Mesenchymal stem cell (in vitro differentiated cells and primary cell): ENCODE data around the gene NCAPH2.
A peak's percentile ranks its signal among the peaks of the same experiment; 100 is the strongest.

ENCODE experiments used
- DNase-seq: peaks from one replicate; pipeline ENCODE4 v3.0.0-alpha.2; 2013
- H2AFZ ChIP-seq: one replicate; pipeline ENCODE4 v1.6.1; 2013; ENCODE audit warnings: low read depth, mild to moderate bottlenecking, control low read depth, inconsistent platforms, low read length, moderate library complexity
- H2AK5ac ChIP-seq: 2 replicates; pipeline ENCODE4 v1.6.1; 2013; ENCODE audit warnings: low read length, moderate library complexity, mild to moderate bottlenecking, inconsistent platforms; ENCODE audit not compliant: severe bottlenecking
- H2BK120ac ChIP-seq: one replicate; pipeline ENCODE4 v1.6.1; 2013; ENCODE audit warnings: low read depth, mild to moderate bottlenecking, inconsistent platforms, low read length, moderate library complexity
- H2BK12ac ChIP-seq, 2 experiments: one replicate each; pipeline ENCODE4 v1.6.1; 2013; ENCODE audit warnings: inconsistent platforms in 2 of 2, low read length in 2 of 2, mild to moderate bottlenecking in 2 of 2, moderate library complexity in 2 of 2, control low read depth in 1 of 2
- H2BK15ac ChIP-seq: one replicate; pipeline ENCODE4 v1.6.1; 2013; ENCODE audit warnings: mild to moderate bottlenecking, low read depth, inconsistent platforms; ENCODE audit not compliant: poor library complexity, severe bottlenecking
- H2BK5ac ChIP-seq: 2 replicates; pipeline ENCODE4 v1.6.1; 2013; ENCODE audit warnings: low read depth, mild to moderate bottlenecking, low read length, control low read depth, inconsistent platforms; ENCODE audit not compliant: poor library complexity, severe bottlenecking
- H3K14ac ChIP-seq, 2 experiments: one replicate each; pipeline ENCODE4 v1.6.1; 2013; ENCODE audit warnings: inconsistent platforms in 2 of 2, low read length in 2 of 2, control low read depth in 1 of 2, mild to moderate bottlenecking in 1 of 2, moderate library complexity in 1 of 2
- H3K18ac ChIP-seq, 2 experiments: one replicate each; pipeline ENCODE4 v1.6.1; 2013; ENCODE audit warnings: inconsistent platforms in 2 of 2, low read length in 2 of 2, control low read depth in 1 of 2, low read depth in 1 of 2, mild to moderate bottlenecking in 1 of 2
- H3K23ac ChIP-seq, 2 experiments: one replicate each; pipeline ENCODE4 v1.6.1; 2013; ENCODE audit warnings: inconsistent platforms in 2 of 2, low read length in 2 of 2, mild to moderate bottlenecking in 2 of 2, moderate library complexity in 2 of 2, control low read depth in 1 of 2
- H3K27ac ChIP-seq: 2 replicates; pipeline ENCODE4 v1.5.1; 2013; ENCODE audit warnings: mild to moderate bottlenecking, moderate library complexity, low read length, control low read depth, inconsistent platforms; ENCODE audit not compliant: poor library complexity, severe bottlenecking
- H3K27me3 ChIP-seq, 2 experiments: 2 replicates each; pipeline versions ENCODE4 v1.6.1 to v1.7.0; 2013; ENCODE audit warnings: low read length in 2 of 2, mild to moderate bottlenecking in 2 of 2, moderate library complexity in 2 of 2, control low read depth in 1 of 2, inconsistent platforms in 1 of 2; ENCODE audit not compliant: control insufficient read depth in 1 of 2, insufficient read depth in 1 of 2
- H3K36me3 ChIP-seq, 2 experiments: 2 replicates each; pipeline versions ENCODE4 v1.6.1 to v1.7.0; 2013; ENCODE audit warnings: low read length in 2 of 2, control low read depth in 1 of 2, inconsistent platforms in 1 of 2, low read depth in 1 of 2, mild to moderate bottlenecking in 1 of 2; ENCODE audit not compliant: insufficient read depth in 2 of 2, control insufficient read depth in 1 of 2
- H3K4ac ChIP-seq, 2 experiments: one replicate each; pipeline ENCODE4 v1.6.1; 2013; ENCODE audit warnings: inconsistent platforms in 2 of 2, low read length in 2 of 2, mild to moderate bottlenecking in 2 of 2, moderate library complexity in 2 of 2, control low read depth in 1 of 2, low read depth in 1 of 2
- H3K4me1 ChIP-seq: 2 replicates; pipeline ENCODE4 v1.6.1; 2013; ENCODE audit warnings: low read depth, low read length, control low read depth; ENCODE audit not compliant: control insufficient read depth, insufficient read depth
- H3K4me2 ChIP-seq: 2 replicates; pipeline ENCODE4 v1.6.1; 2013; ENCODE audit warnings: low read length, mild to moderate bottlenecking, inconsistent platforms; ENCODE audit not compliant: poor library complexity, severe bottlenecking
- H3K4me3 ChIP-seq, 2 experiments: 2 replicates each; pipeline versions ENCODE4 v1.5.1 to v1.7.0; 2013; ENCODE audit warnings: low read length in 2 of 2, mild to moderate bottlenecking in 2 of 2, control low read depth in 1 of 2, low read depth in 1 of 2; ENCODE audit not compliant: insufficient read depth in 1 of 2
- H3K79me1 ChIP-seq: replicated peaks from 2 replicates; pipeline ENCODE4 v1.6.1; 2013; ENCODE audit warnings: mild to moderate bottlenecking, control low read depth, low read length, inconsistent platforms; ENCODE audit not compliant: poor library complexity, severe bottlenecking
- H3K9ac ChIP-seq: 2 replicates; pipeline ENCODE4 v1.7.0; 2013; ENCODE audit warnings: mild to moderate bottlenecking, low read length, moderate library complexity
- H3K9me3 ChIP-seq: 2 replicates; pipeline ENCODE4 v1.7.0; 2013; ENCODE audit warnings: mild to moderate bottlenecking, low read length; ENCODE audit not compliant: control insufficient read depth
- H4K8ac ChIP-seq: one replicate; pipeline ENCODE4 v1.6.1; 2013; ENCODE audit warnings: inconsistent platforms, mild to moderate bottlenecking, low read length, moderate library complexity
- H4K91ac ChIP-seq: one replicate; pipeline ENCODE4 v1.6.1; 2013; ENCODE audit warnings: mild to moderate bottlenecking, low read length, inconsistent platforms
- WGBS: methylation state at CpG from one replicate; pipeline ENCODE4 v1.1.7; 2013; ENCODE audit warnings: mixed read lengths; 5-methylcytosine and 5-hydroxymethylcytosine counted together

Gene NCAPH2

GRCh38 chr22:50529416-50529896 lies 21.4 kb downstream of the NCAPH2 start:
- Histone ChIP-seq H3K14ac (peak overlapping the region in 1 of 2 experiments; percentile 87), H2BK120ac (peak overlapping the region; percentile 45), H3K4me3 (peak overlapping the region; percentile 38 to 85), H3K9ac (peak overlapping the region; percentile 93), H2BK12ac (peak overlapping the region in 1 of 2 experiments; percentile 94), H3K4me1 (peaks cover 49% of the 10 kb centered on the region), H2AFZ (no peak overlapping the region), H3K36me3 (peaks cover 0 to 3% of the 10 kb centered on the region in 2 experiments), H3K18ac (peak overlapping the region; percentile 86 to 88), H2BK5ac (no peak overlapping the region), H4K91ac (peak overlapping the region; percentile 98), H3K23ac (peak overlapping the region in 1 of 2 experiments; percentile 98), H3K79me1 (peaks cover 5% of the 10 kb centered on the region), H2BK15ac (no peak overlapping the region), H3K27me3 (peaks cover 0 to 27% of the 10 kb centered on the region in 2 experiments), H3K4me2 (no peak overlapping the region), H4K8ac (peak overlapping the region; percentile 96), H3K4ac (peak overlapping the region; percentile 89 to 93), H3K27ac (no peak overlapping the region), H3K9me3 (no peaks in the 10 kb centered on the region), H2AK5ac (no peak overlapping the region)
- WGBS, result 43% methylated on average over 40 of the region's 50 CpGs
- DNase-seq, result peak; percentile 39

- Histone ChIP-seq H2BK15ac (peak within 1 kb of the TSS; percentile 99), H2BK120ac (peak within 1 kb of the TSS; percentile 97), H3K27me3 (peaks cover 0 to 27% of the 10 kb centered on the region in 2 experiments), H3K27ac (no peak within 1 kb of the TSS), H4K91ac (peak within 1 kb of the TSS; percentile 98), H3K4me2 (peak within 1 kb of the TSS; percentile 18), H2AK5ac (no peak within 1 kb of the TSS), H2AFZ (peak within 1 kb of the TSS; percentile 64), H3K14ac (peak within 1 kb of the TSS in 1 of 2 experiments; percentile 87), H2BK12ac (peak within 1 kb of the TSS; percentile 21 to 94), H2BK5ac (no peak within 1 kb of the TSS), H3K79me1 (peaks cover 5% of the 10 kb centered on the region), H3K9ac (peak within 1 kb of the TSS; percentile 93), H3K4ac (peak within 1 kb of the TSS; percentile 96), H3K4me1 (peaks cover 48% of the 10 kb centered on the region), H3K9me3 (no peaks in the 10 kb centered on the region), H3K18ac (peak within 1 kb of the TSS; percentile 87 to 92), H3K23ac (peak within 1 kb of the TSS in 1 of 2 experiments; percentile 99), H4K8ac (peak within 1 kb of the TSS; percentile 96), H3K36me3 (peaks cover 0 to 3% of the 10 kb centered on the region in 2 experiments), H3K4me3 (peak within 1 kb of the TSS; percentile 41 to 85)
- WGBS, result 9% methylated on average over 41 of the region's 92 CpGs
- DNase-seq, result peak; percentile 89
Measured at GRCh38 chr22:50529897-50530579, 22.0 kb downstream of the NCAPH2 start, which contains the start of gene TYMP. Gene TYMP, minus strand, starts transcription at chr22:50530012. Its CDS starts 303 bp downstream, at chr22:50529709.

GRCh38 chr22:50530580-50530876 lies 22.5 kb downstream of the NCAPH2 start:
- Histone ChIP-seq H2BK12ac (peak overlapping the region; percentile 21 to 77), H3K4me3 (peak overlapping the region; percentile 41 to 85), H3K14ac (peak overlapping the region in 1 of 2 experiments; percentile 77), H4K8ac (peak overlapping the region; percentile 94), H3K4me1 (peaks cover 48% of the 10 kb centered on the region), H3K4me2 (peak overlapping the region; percentile 18), H3K23ac (peak overlapping the region in 1 of 2 experiments; percentile 99), H2BK5ac (no peak overlapping the region), H3K79me1 (peaks cover 5% of the 10 kb centered on the region), H3K27me3 (peaks cover 0 to 27% of the 10 kb centered on the region in 2 experiments), H2BK15ac (peak overlapping the region; percentile 98), H2AFZ (peak overlapping the region; percentile 64), H3K9ac (peak overlapping the region; percentile 93), H3K4ac (peak overlapping the region; percentile 96), H2BK120ac (peak overlapping the region; percentile 97), H3K27ac (no peak overlapping the region), H3K18ac (peak overlapping the region; percentile 87 to 92), H3K9me3 (no peaks in the 10 kb centered on the region), H2AK5ac (no peak overlapping the region), H4K91ac (peak overlapping the region; percentile 98), H3K36me3 (peaks cover 0 to 3% of the 10 kb centered on the region in 2 experiments)
- WGBS, result 2% methylated on average over 18 of the region's 21 CpGs
- DNase-seq, result no peak

- H2BK12ac ChIP-seq, result peak overlapping the region in 1 of 2 experiments; percentile 77
- H3K36me3 ChIP-seq, result peaks cover 0 to 3% of the 10 kb centered on the region in 2 experiments
- peak overlapping the region; percentile 92 to 95 for H3K18ac ChIP-seq
- H3K4me1 ChIP-seq, result peaks cover 48% of the 10 kb centered on the region
- H2BK15ac ChIP-seq, result peak overlapping the region; percentile 98
- H3K27ac ChIP-seq, result no peak overlapping the region
- peak; percentile 91 for DNase-seq
- peak overlapping the region; percentile 96 for H3K4ac ChIP-seq
- H3K79me1 ChIP-seq, result peaks cover 5% of the 10 kb centered on the region
- peak overlapping the region; percentile 93 for H3K9ac ChIP-seq
- H3K14ac ChIP-seq, result peak overlapping the region in 1 of 2 experiments; percentile 30
- peak overlapping the region; percentile 97 for H2BK120ac ChIP-seq
- peaks cover 0 to 27% of the 10 kb centered on the region in 2 experiments for H3K27me3 ChIP-seq
- 16% methylated on average over 48 of the region's 53 CpGs for WGBS
- H2AK5ac ChIP-seq, result no peak overlapping the region
- no peak overlapping the region for H2BK5ac ChIP-seq
- no peak overlapping the region for H2AFZ ChIP-seq
- H3K4me3 ChIP-seq, result peak overlapping the region in 1 of 2 experiments; percentile 85
- peak overlapping the region; percentile 94 for H4K8ac ChIP-seq
- no peak overlapping the region for H3K23ac ChIP-seq
- peak overlapping the region; percentile 98 for H4K91ac ChIP-seq
- H3K4me2 ChIP-seq, result peak overlapping the region; percentile 87
- H3K9me3 ChIP-seq, result no peaks in the 10 kb centered on the region
Measured at GRCh38 chr22:50530877-50531545, 23.0 kb downstream of the NCAPH2 start.
